Neuronal stem cell (in vitro differentiated cells): Measurements from ENCODE around the gene SPAG8.

Experiments used
- DNase-seq: peaks from one replicate; pipeline ENCODE4 v3.0.0-alpha.2; 2013; ENCODE audit warnings: low spot score
- H2AFZ ChIP-seq: one replicate; pipeline ENCODE4 v1.6.1; 2013; ENCODE audit warnings: mild to moderate bottlenecking, low read length, inconsistent platforms
- H2AK5ac ChIP-seq: 2 replicates; pipeline ENCODE4 v1.6.1; 2013; ENCODE audit warnings: low read depth, mild to moderate bottlenecking, inconsistent platforms, low read length, moderate library complexity, mixed read lengths
- H2BK120ac ChIP-seq: 2 replicates; pipeline ENCODE4 v1.6.1; 2013; ENCODE audit warnings: low read depth, mild to moderate bottlenecking, inconsistent platforms, low read length, moderate library complexity, mixed read lengths
- H2BK12ac ChIP-seq: one replicate; pipeline ENCODE4 v1.6.1; 2013; ENCODE audit warnings: low read length, inconsistent platforms
- H2BK15ac ChIP-seq: 2 replicates; pipeline ENCODE4 v1.6.1; 2013; ENCODE audit warnings: mild to moderate bottlenecking, low read length, inconsistent platforms, mixed read lengths
- H2BK5ac ChIP-seq: one replicate; pipeline ENCODE4 v1.6.1; 2013; ENCODE audit warnings: inconsistent platforms, mild to moderate bottlenecking, low read length, moderate library complexity
- H3K14ac ChIP-seq: one replicate; pipeline ENCODE4 v1.6.1; 2013; ENCODE audit warnings: low read length, inconsistent platforms
- H3K18ac ChIP-seq: 2 replicates; pipeline ENCODE4 v1.6.1; 2013; ENCODE audit warnings: low read length, inconsistent platforms
- H3K23ac ChIP-seq: 2 replicates; pipeline ENCODE4 v1.6.1; 2013; ENCODE audit warnings: low read depth, mild to moderate bottlenecking, mixed read lengths, low read length, inconsistent platforms; ENCODE audit not compliant: poor library complexity
- H3K27ac ChIP-seq: replicated peaks from 3 replicates; pipeline ENCODE4 v1.5.1; 2013; ENCODE audit warnings: low read length, inconsistent platforms
- H3K27me3 ChIP-seq, 3 experiments: 2 replicates each; pipeline ENCODE4 v1.6.1; 2013; ENCODE audit warnings: low read length in 3 of 3, mild to moderate bottlenecking in 2 of 3, inconsistent platforms in 1 of 3, low read depth in 1 of 3, mixed read lengths in 1 of 3, moderate library complexity in 1 of 3; ENCODE audit not compliant: control insufficient read depth in 3 of 3, insufficient read depth in 3 of 3
- H3K36me3 ChIP-seq, 2 donors: replicated peaks in 1 of 2; 2 replicates each; pipeline ENCODE4 v1.6.1; 2013; ENCODE audit warnings: low read length in 2 of 2; ENCODE audit not compliant: control insufficient read depth in 2 of 2, insufficient read depth in 2 of 2
- H3K4ac ChIP-seq: 2 replicates; pipeline ENCODE4 v1.6.1; 2013; ENCODE audit warnings: inconsistent platforms, mild to moderate bottlenecking, low read length, moderate library complexity
- H3K4me1 ChIP-seq, 2 donors: 1 replicate in 1 of 2; 2 replicates in 1 of 2; pipeline ENCODE4 v1.6.1; 2013; ENCODE audit warnings: low read length in 2 of 2, low read depth in 1 of 2; ENCODE audit not compliant: control insufficient read depth in 2 of 2, insufficient read depth in 1 of 2
- H3K4me2 ChIP-seq: one replicate; pipeline ENCODE4 v1.6.1; 2013; ENCODE audit warnings: mild to moderate bottlenecking, low read length, inconsistent platforms; ENCODE audit not compliant: insufficient read depth, poor library complexity, severe bottlenecking
- H3K4me3 ChIP-seq, 2 donors: 2 replicates each; pipeline ENCODE4 v1.5.1; 2013; ENCODE audit warnings: low read length in 2 of 2, mild to moderate bottlenecking in 2 of 2, inconsistent platforms in 1 of 2, moderate library complexity in 1 of 2
- H3K79me1 ChIP-seq: one replicate; pipeline ENCODE4 v1.6.1; 2013; ENCODE audit warnings: low read depth, mild to moderate bottlenecking, inconsistent platforms, low read length, moderate library complexity
- H3K9ac ChIP-seq: one replicate; pipeline ENCODE4 v1.6.1; 2013; ENCODE audit warnings: mild to moderate bottlenecking, low read depth, low read length, inconsistent platforms; ENCODE audit not compliant: poor library complexity
- H3K9me3 ChIP-seq, 2 donors: replicated peaks in 1 of 2; 2 replicates each; pipeline versions ENCODE3 to v1.6.1; 2013; ENCODE audit warnings: low read length in 2 of 2, mild to moderate bottlenecking in 2 of 2, inconsistent platforms in 1 of 2, low read depth in 1 of 2, mixed read lengths in 1 of 2, moderate library complexity in 1 of 2; ENCODE audit not compliant: control insufficient read depth in 2 of 2, insufficient read depth in 1 of 2
- H4K8ac ChIP-seq: one replicate; pipeline ENCODE4 v1.6.1; 2013; ENCODE audit warnings: low read depth, mild to moderate bottlenecking, inconsistent platforms, low read length, moderate library complexity
- H4K91ac ChIP-seq: one replicate; pipeline ENCODE4 v1.6.1; 2013; ENCODE audit warnings: low read length, low read depth, mild to moderate bottlenecking, inconsistent platforms; ENCODE audit not compliant: poor library complexity
- WGBS, 2 donors: extraction: QIAGEN DNeasy Blood & Tissue Kit; methylation state at CpG; one replicate each; pipeline ENCODE4 v1.1.7; 2013; ENCODE audit warnings: missing lambda C conversion rate in 2 of 2, mixed read lengths in 1 of 2; ENCODE audit not compliant: insufficient read length in 2 of 2, insufficient replicate concordance in 1 of 2; ENCODE audit errors: extremely low coverage in 2 of 2; 5-methylcytosine and 5-hydroxymethylcytosine counted together

Gene SPAG8

DNA sequence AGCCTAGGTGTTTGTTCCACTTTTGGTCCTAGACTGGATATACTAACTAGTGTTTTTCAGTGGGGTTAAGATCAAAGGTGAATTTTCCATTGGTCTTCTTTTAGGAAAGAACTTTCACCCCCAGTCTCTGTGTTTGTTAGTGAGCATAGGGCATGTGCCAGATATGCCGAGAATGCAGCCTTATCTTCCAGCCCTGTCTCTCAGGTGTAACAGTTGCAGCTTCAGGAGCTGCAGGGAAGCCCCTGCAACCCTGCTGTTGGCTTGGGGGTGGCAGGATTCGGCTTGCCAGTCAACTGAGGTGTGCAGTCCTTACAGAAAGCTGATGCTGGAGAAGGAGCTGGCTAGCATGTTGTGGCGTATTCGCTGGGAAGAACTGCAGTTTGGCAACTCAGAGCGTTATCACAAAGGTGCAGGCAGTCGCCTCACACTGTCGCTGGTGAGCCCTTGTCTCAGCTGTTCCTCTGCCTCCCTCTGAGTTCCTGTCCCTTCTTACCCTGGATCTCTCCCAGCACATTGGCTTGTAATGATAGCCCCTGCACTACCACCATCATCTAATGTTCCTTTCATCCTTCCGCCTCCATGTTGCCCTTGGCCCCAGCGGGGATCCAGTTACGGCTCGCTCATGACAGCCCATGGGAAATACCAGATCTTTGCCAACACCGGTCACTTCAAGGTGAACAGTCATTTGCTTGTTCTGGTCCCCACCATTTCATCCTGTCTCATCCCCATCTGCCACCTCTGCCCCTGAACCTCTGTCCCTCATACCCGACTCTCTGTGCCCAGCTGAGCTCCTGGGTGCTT is 10.5 kb downstream of the SPAG8 start:
- no peak overlapping the region for H3K14ac ChIP-seq
- no peak overlapping the region for H3K23ac ChIP-seq
- H3K79me1 ChIP-seq, result no peaks in the 10 kb centered on the region
- H3K4me2 ChIP-seq, result no peak overlapping the region
- no peak overlapping the region for H2BK12ac ChIP-seq
- H3K4ac ChIP-seq, result no peak overlapping the region
- H3K9me3 ChIP-seq, result no peaks in the 10 kb centered on the region
- H3K9ac ChIP-seq, result no peak overlapping the region
- H3K36me3 ChIP-seq, result peaks cover 0 to 27% of the 10 kb centered on the region in 2 donors
- H2BK120ac ChIP-seq, result no peak overlapping the region
- H3K27ac ChIP-seq, result no peak overlapping the region
- no peak overlapping the region for H3K18ac ChIP-seq
- H4K8ac ChIP-seq, result no peak overlapping the region
- H3K27me3 ChIP-seq, result peaks cover 0 to 62% (median 0%) of the 10 kb centered on the region in 3 experiments
- no peak overlapping the region for H2BK5ac ChIP-seq
- H3K4me1 ChIP-seq, result no peaks in the 10 kb centered on the region
- H2AFZ ChIP-seq, result no peak overlapping the region
- DNase-seq, result no peak
- no peak overlapping the region for H2BK15ac ChIP-seq
- H2AK5ac ChIP-seq, result no peak overlapping the region
- WGBS, 2 donors, result no CpG with 5 or more reads among the region's 13 CpGs
- no peak overlapping the region for H4K91ac ChIP-seq
- peak overlapping the region in 1 of 2 donors; percentile 15 for H3K4me3 ChIP-seq

DNA sequence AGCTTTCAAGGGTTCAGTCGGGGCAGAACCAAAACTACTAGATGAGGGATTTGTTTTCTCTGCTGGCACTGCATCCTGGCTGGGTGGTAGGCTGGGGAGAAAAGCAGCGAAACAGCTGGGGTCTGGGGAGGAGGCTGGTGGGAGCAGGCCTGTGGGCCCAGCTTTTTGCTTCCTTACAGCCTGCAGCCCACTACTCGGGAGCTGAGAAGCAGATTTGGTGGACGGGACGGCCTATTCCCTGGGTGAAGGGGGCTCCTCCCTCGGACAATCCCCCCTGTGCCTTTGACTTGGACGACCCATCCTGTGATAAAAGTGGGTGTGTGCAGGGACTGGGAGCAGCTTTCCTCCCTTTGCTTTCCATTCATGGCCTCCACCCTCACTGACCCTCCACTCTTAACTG is 11.5 kb downstream of the SPAG8 start:
- Histone ChIP-seq H3K27me3 (peaks cover 0 to 59% (median 0%) of the 10 kb centered on the region in 3 experiments), H2BK120ac (no peak overlapping the region), H3K23ac (peak overlapping the region; percentile 5), H3K27ac (no peak overlapping the region), H3K4me2 (no peak overlapping the region), H3K4ac (no peak overlapping the region), H2BK12ac (no peak overlapping the region), H2BK5ac (no peak overlapping the region), H3K9me3 (no peaks in the 10 kb centered on the region), H2AFZ (no peak overlapping the region), H3K4me1 (no peaks in the 10 kb centered on the region), H3K18ac (no peak overlapping the region), H3K4me3 (no peak overlapping the region), H4K91ac (no peak overlapping the region), H2BK15ac (no peak overlapping the region), H3K9ac (peak overlapping the region; percentile 31), H3K36me3 (peaks cover 0 to 19% of the 10 kb centered on the region in 2 donors), H4K8ac (no peak overlapping the region), H2AK5ac (no peak overlapping the region), H3K79me1 (no peaks in the 10 kb centered on the region), H3K14ac (no peak overlapping the region)
- no peak for DNase-seq
- WGBS, 2 donors, result no CpG with 5 or more reads among the region's 7 CpGs

DNA sequence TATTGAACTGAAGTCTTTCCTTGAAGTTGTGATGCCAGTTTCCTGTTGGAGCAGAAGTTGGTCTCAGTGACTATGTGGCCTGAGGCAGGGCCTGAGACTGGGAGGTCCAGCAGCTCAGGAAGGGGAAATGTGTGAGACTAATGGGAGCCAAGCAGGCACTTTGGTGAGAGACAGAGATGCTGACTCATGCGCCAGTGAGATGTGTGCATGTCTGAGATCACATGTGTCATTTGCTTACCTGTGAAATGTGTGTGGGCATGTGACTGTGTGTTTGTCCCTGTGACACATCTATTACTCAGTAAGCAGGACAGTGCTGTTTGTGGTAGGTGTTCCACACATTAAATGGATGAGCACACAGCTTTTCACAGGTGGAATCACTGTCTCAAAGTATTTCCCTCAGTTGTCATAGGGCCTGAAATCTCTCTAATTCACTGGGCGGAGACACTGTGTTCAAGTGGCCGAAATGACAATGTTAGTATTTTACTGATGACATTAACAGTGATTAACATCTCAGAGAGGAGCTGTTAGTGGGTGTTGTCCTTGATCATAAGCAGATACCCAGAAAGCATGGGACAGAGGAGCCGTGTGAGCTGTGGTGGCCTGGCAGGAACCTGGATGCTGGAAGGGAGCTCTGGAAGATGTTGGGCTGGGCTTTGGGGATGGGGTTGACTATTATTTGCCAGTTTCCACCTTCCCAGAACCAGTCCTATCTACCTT is 13.2 kb downstream of the SPAG8 start:
- H4K91ac ChIP-seq, result no peak overlapping the region
- H4K8ac ChIP-seq, result no peak overlapping the region
- H3K9me3 ChIP-seq, result no peaks in the 10 kb centered on the region
- no peak overlapping the region for H3K4me2 ChIP-seq
- no peaks in the 10 kb centered on the region for H3K4me1 ChIP-seq
- H2BK5ac ChIP-seq, result no peak overlapping the region
- no peak overlapping the region for H3K4me3 ChIP-seq
- H2AFZ ChIP-seq, result no peak overlapping the region
- no peak overlapping the region for H3K9ac ChIP-seq
- no peak overlapping the region for H3K4ac ChIP-seq
- H3K23ac ChIP-seq, result no peak overlapping the region
- no peak overlapping the region for H2BK15ac ChIP-seq
- no peak overlapping the region for H2BK12ac ChIP-seq
- no peak overlapping the region for H3K18ac ChIP-seq
- no peaks in the 10 kb centered on the region for H3K79me1 ChIP-seq
- no peak overlapping the region for H2AK5ac ChIP-seq
- H3K27me3 ChIP-seq, result peaks cover 0 to 51% (median 0%) of the 10 kb centered on the region in 3 experiments
- H2BK120ac ChIP-seq, result no peak overlapping the region
- no peak overlapping the region for H3K27ac ChIP-seq
- DNase-seq, result no peak
- H3K14ac ChIP-seq, result no peak overlapping the region
- WGBS, 2 donors, result no CpG with 5 or more reads among the region's 4 CpGs
- peaks cover 0 to 16% of the 10 kb centered on the region in 2 donors for H3K36me3 ChIP-seq
